ENCODE measurements around the gene UFSP2.

The UFSP2 gene

GRCh38 chr4:185468999-185469398 lies 43.2 kb upstream of the UFSP2 start:
- no peak for TF ChIP-seq CTCF (IDR thresholded peaks at IDR 0.05; ENCODE audit: borderline replicate concordance, insufficient read depth, low read depth, low read length)
- no peak overlapping the region for H3K4me3 ChIP-seq (ENCODE audit: low read depth, low read length)

GRCh38 chr4:185467991-185468390 lies 42.2 kb upstream of the UFSP2 start:
- no peak for TF ChIP-seq CTCF (IDR thresholded peaks at IDR 0.05; ENCODE audit: borderline replicate concordance, insufficient read depth, low read depth, low read length)
- no peak overlapping the region for H3K4me3 ChIP-seq (ENCODE audit: low read depth, low read length)

- no peak for TF ChIP-seq CTCF (IDR thresholded peaks at IDR 0.05; ENCODE audit: borderline replicate concordance, insufficient read depth, low read depth, low read length)
- no peak overlapping the region for H3K4me3 ChIP-seq (ENCODE audit: low read depth, low read length)
Measured at GRCh38 chr4:185467101-185467500, 41.3 kb upstream of the UFSP2 start.

GRCh38 chr4:185465707-185466106 lies 39.9 kb upstream of the UFSP2 start:
- TF ChIP-seq CTCF (IDR thresholded peaks at IDR 0.05; ENCODE audit: borderline replicate concordance, insufficient read depth, low read depth, low read length) = no peak

GRCh38 chr4:185464887-185465286 lies 39.1 kb upstream of the UFSP2 start:
- H3K4me3 ChIP-seq (ENCODE audit: low read depth, low read length) = no peak overlapping the region
- no peak for TF ChIP-seq CTCF (IDR thresholded peaks at IDR 0.05; ENCODE audit: borderline replicate concordance, insufficient read depth, low read depth, low read length)

More at GRCh38 chr4:185465707-185466106, 39.9 kb upstream of the UFSP2 start:
- H3K4me3 ChIP-seq (ENCODE audit: low read depth, low read length) = no peak overlapping the region

- no peak for TF ChIP-seq CTCF (IDR thresholded peaks at IDR 0.05; ENCODE audit: borderline replicate concordance, insufficient read depth, low read depth, low read length)
- no peak overlapping the region for H3K4me3 ChIP-seq (ENCODE audit: low read depth, low read length)
Measured at GRCh38 chr4:185464183-185464582, 38.4 kb upstream of the UFSP2 start.

GRCh38 chr4:185463541-185463940 lies 37.8 kb upstream of the UFSP2 start:
- H3K4me3 ChIP-seq (ENCODE audit: low read depth, low read length) = no peak overlapping the region
- TF ChIP-seq CTCF (IDR thresholded peaks at IDR 0.05; ENCODE audit: borderline replicate concordance, insufficient read depth, low read depth, low read length) = no peak

All from GM12875 (cell line).